Tibial nerve (tissue), 4 donors: ENCODE measurements around the gene SLC2A9. TPM values are rescaled to one million over a fixed set of nuclear protein-coding genes. Genes with fewer than 3 reads are reported as not detected.

Experiments used
- DNase-seq, 2 donors: peaks; one replicate each; pipeline ENCODE4 v3.0.0-alpha.2; 2019; ENCODE audit warnings: low spot score in 2 of 2
- H3K27ac ChIP-seq, 4 donors: fragments of 200-600 bp; sonication (generic) in 3 of 4; one replicate each; pipeline ENCODE4 v1.5.1; 2017 to 2019; ENCODE audit warnings: mild to moderate bottlenecking in 1 of 4
- H3K27me3 ChIP-seq, 2 donors: fragments of 200-600 bp; sonication (generic) in 1 of 2; one replicate each; pipeline versions ENCODE4 v1.5.1 to v1.6.0; 2017 to 2019
- H3K36me3 ChIP-seq, 3 donors: fragments of 200-600 bp; sonication (generic); one replicate each; pipeline ENCODE4 v1.5.1; 2018 to 2019
- H3K4me1 ChIP-seq, 4 donors: fragments of 200-600 bp; sonication (generic) in 3 of 4; one replicate each; pipeline ENCODE4 v1.5.1; 2017 to 2019
- H3K4me3 ChIP-seq, 4 donors: fragments of 200-600 bp; sonication (generic) in 3 of 4; one replicate each; pipeline ENCODE4 v1.5.1; 2017 to 2019; ENCODE audit warnings: mild to moderate bottlenecking in 1 of 4, moderate library complexity in 1 of 4
- H3K9me3 ChIP-seq, 4 donors: fragments of 200-600 bp; sonication (generic) in 3 of 4; one replicate each; pipeline ENCODE4 v1.5.1; 2017 to 2019
- EP300 ChIP-seq, 2 donors: sonication (generic); formaldehyde crosslinking; IDR thresholded peaks; one replicate each; pipeline ENCODE4 v1.6.1; 2017; ENCODE audit warnings: antibody characterized with exemption in 2 of 2, mild to moderate bottlenecking in 1 of 2
- POLR2A ChIP-seq, 2 donors: fragments of 450-650 bp; IDR thresholded peaks; one replicate each; pipeline ENCODE4 v1.6.1; 2017; ENCODE audit warnings: antibody characterized with exemption in 2 of 2, mild to moderate bottlenecking in 2 of 2, moderate library complexity in 2 of 2
- WGBS, 2 donors: methylation state at CpG; one replicate each; pipeline ENCODE4 v1.1.5; 2018; 5-methylcytosine and 5-hydroxymethylcytosine counted together
- total RNA-seq, 4 donors: library from RNA; depleted of rRNA; stranded (reverse); fragments of >200 nt; gene quantifications; one replicate each; pipeline ENCODE4 v1.1.0, GENCODE V29; 2016
- TF ChIP-seq, protein P1 (sequence below), 5 experiments: fragments of 200-600 bp in 3 of 5; fragments of 450-650 bp in 2 of 5; sonication (generic) in 3 of 5; IDR thresholded peaks; one replicate each; pipeline ENCODE4 v1.5.1; 2016 to 2019; ENCODE audit warnings: antibody characterized with exemption in 5 of 5, mild to moderate bottlenecking in 3 of 5, moderate library complexity in 2 of 5

The SLC2A9 gene
- total RNA-seq, 4 donors from 2014 or later: 2.7 to 10.7 (median 6.0) TPM

DNA sequence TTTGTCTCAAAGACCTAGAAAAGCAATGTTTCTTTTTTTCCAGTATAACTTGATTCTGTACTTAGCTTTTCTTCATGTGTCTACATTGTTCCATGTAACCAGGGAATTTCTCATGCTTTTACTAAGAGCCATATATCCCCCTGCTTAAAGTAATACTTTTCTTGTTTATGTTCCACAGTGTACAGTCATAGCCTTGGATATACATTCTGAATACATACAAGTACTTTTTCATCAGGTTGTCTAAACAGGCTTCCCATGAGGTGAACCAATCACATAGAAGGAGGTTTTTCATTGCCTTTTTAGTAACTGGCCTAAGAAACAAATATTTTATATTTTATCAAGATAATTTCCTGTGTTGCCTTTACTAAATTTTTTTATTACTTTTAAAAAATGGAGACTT is 52.8 kb downstream of the SLC2A9 start:
- Histone ChIP-seq H3K4me3 (no peak overlapping the region), H3K9me3 (no peaks in the 10 kb centered on the region), H3K27me3 (no peaks in the 10 kb centered on the region), H3K36me3 (no peaks in the 10 kb centered on the region), H3K27ac (no peak overlapping the region), H3K4me1 (peaks cover 0 to 6% (median 0%) of the 10 kb centered on the region in 4 donors)
- DNase-seq: no peak
- no peak for TF ChIP-seq EP300 (IDR thresholded peaks at IDR 0.05)
- TF ChIP-seq POLR2A (IDR thresholded peaks at IDR 0.05): no peak
- TF ChIP-seq, protein P1, sequence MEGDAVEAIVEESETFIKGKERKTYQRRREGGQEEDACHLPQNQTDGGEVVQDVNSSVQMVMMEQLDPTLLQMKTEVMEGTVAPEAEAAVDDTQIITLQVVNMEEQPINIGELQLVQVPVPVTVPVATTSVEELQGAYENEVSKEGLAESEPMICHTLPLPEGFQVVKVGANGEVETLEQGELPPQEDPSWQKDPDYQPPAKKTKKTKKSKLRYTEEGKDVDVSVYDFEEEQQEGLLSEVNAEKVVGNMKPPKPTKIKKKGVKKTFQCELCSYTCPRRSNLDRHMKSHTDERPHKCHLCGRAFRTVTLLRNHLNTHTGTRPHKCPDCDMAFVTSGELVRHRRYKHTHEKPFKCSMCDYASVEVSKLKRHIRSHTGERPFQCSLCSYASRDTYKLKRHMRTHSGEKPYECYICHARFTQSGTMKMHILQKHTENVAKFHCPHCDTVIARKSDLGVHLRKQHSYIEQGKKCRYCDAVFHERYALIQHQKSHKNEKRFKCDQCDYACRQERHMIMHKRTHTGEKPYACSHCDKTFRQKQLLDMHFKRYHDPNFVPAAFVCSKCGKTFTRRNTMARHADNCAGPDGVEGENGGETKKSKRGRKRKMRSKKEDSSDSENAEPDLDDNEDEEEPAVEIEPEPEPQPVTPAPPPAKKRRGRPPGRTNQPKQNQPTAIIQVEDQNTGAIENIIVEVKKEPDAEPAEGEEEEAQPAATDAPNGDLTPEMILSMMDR (IDR thresholded peaks at IDR 0.05): no peak

- peak; percentile 23 to 36 for DNase-seq
- peak overlapping the region in 1 of 4 donors; percentile 5 for H3K27ac ChIP-seq
- H3K4me1 ChIP-seq: peaks cover 0 to 6% (median 0%) of the 10 kb centered on the region in 4 donors
- peaks cover 0 to 6% (median 0%) of the 10 kb centered on the region in 4 donors for H3K9me3 ChIP-seq
- no peak overlapping the region for H3K4me3 ChIP-seq
- WGBS, 2 donors: 43 to 55% methylated on average over 7 of the region's 7 CpGs
- H3K36me3 ChIP-seq: no peaks in the 10 kb centered on the region
- TF ChIP-seq, protein P1 (IDR thresholded peaks at IDR 0.05): no peak
- TF ChIP-seq POLR2A (IDR thresholded peaks at IDR 0.05) (no peak), EP300 (IDR thresholded peaks at IDR 0.05) (no peak)
- H3K27me3 ChIP-seq: no peaks in the 10 kb centered on the region
Measured at GRCh38 chr4:9964879-9965278, 56.4 kb downstream of the SLC2A9 start.

DNA sequence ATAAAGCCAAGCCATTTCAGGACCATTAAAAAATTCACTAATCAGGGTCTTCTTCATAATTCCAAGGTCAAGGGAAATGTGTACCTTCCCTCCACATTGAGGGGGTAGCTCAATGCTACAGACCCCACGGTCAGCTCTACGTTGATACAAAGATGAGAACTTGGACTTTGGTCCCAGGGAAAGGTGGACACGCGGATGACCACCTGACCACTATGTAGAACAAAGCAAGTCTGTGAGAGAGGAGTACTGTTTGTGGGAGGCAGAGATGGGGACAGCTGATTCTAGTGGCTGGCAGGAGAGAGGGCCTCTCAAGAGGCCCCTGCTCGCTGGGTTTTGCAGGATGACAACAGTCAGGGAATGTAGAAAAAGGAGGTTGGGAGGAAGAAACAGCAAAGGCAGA is 58.0 kb downstream of the SLC2A9 start:
- TF ChIP-seq POLR2A (IDR thresholded peaks at IDR 0.05) (no peak), EP300 (IDR thresholded peaks at IDR 0.05) (no peak)
- TF ChIP-seq, protein P1 (IDR thresholded peaks at IDR 0.05): no peak
- 96% methylated on average over 5 of the region's 5 CpGs for WGBS, 2 donors
- Histone ChIP-seq H3K27ac (no peak overlapping the region), H3K36me3 (no peaks in the 10 kb centered on the region), H3K27me3 (no peaks in the 10 kb centered on the region), H3K4me1 (peaks cover 0 to 6% (median 0%) of the 10 kb centered on the region in 4 donors), H3K9me3 (peaks cover 0 to 6% (median 0%) of the 10 kb centered on the region in 4 donors), H3K4me3 (no peak overlapping the region)
- no peak for DNase-seq

DNA sequence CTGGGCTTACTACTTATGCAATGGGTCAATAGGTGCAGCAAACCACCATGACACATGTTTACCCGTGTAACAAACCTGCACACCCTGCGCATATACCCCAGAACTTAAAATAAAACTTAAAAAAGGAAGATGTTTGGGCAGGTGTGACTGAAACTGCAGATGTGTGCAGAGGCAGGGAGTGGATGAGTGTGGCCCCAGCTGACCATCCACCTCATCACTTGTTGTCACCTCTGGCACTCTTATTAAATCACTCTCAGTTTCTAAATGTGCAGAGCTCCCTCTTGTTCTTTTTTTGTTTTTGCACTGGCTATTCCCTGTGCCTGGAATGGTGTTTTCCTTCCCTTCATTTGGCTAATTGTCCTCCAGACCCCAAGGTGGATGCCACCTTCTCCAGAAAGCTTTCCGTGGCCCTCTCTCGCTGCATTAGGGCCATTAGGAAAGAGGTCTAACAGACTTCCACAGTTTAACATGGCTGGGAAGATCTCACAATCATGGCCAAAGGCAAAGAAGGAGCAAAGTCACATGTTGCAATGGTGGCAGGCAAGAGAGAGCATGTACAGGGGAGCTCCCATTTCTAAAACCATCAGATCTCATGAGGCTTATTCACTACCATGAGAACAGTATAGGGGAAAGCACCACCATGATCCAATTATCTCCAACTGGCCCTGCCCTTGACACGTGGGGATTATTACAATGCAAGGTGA is 58.5 kb downstream of the SLC2A9 start:
- H3K27me3 ChIP-seq: no peaks in the 10 kb centered on the region
- TF ChIP-seq, protein P1 (IDR thresholded peaks at IDR 0.05): no peak
- TF ChIP-seq EP300 (IDR thresholded peaks at IDR 0.05): no peak
- WGBS, 2 donors: 96 to 99% methylated on average over 5 of the region's 5 CpGs
- H3K4me3 ChIP-seq: no peak overlapping the region
- DNase-seq: no peak
- no peaks in the 10 kb centered on the region for H3K36me3 ChIP-seq
- H3K4me1 ChIP-seq: peaks cover 0 to 6% (median 0%) of the 10 kb centered on the region in 4 donors
- peaks cover 0 to 6% (median 0%) of the 10 kb centered on the region in 4 donors for H3K9me3 ChIP-seq
- H3K27ac ChIP-seq: no peak overlapping the region

- no peak for DNase-seq
- no peaks in the 10 kb centered on the region for H3K36me3 ChIP-seq
- 61 to 81% methylated on average over 2 to 3 of the region's 3 CpGs for WGBS, 2 donors
Measured at GRCh38 chr4:9954468-9954867, 66.8 kb downstream of the SLC2A9 start.

More at GRCh38 chr4:9954468-9954867, 66.8 kb downstream of the SLC2A9 start:
- no peaks in the 10 kb centered on the region for H3K4me1 ChIP-seq
- H3K27ac ChIP-seq: no peak overlapping the region
- no peak overlapping the region for H3K4me3 ChIP-seq
- TF ChIP-seq POLR2A (IDR thresholded peaks at IDR 0.05) (no peak), EP300 (IDR thresholded peaks at IDR 0.05) (no peak)
- TF ChIP-seq, protein P1 (IDR thresholded peaks at IDR 0.05): no peak
- no peaks in the 10 kb centered on the region for H3K9me3 ChIP-seq
- H3K27me3 ChIP-seq: no peaks in the 10 kb centered on the region
